IgD-negative memory B cell (primary cell): ENCODE data around the gene PTPRH. TPM values are rescaled to one million over a fixed set of nuclear protein-coding genes. Genes with fewer than 3 reads are reported as not detected.

ENCODE experiments used
- H3K27ac Mint-ChIP-seq, 3 donors: one replicate each; pipeline ENCODE4 v1.8.0; 2020 to 2022; ENCODE audit warnings: mild to moderate bottlenecking in 3 of 3, mixed read lengths in 3 of 3, moderate library complexity in 1 of 3
- H3K27me3 Mint-ChIP-seq: one replicate; pipeline ENCODE4 v1.8.0; 2021; ENCODE audit warnings: mixed read lengths
- H3K36me3 Mint-ChIP-seq: one replicate; pipeline ENCODE4 v1.8.0; 2020; ENCODE audit warnings: mild to moderate bottlenecking, mixed read lengths
- H3K4me1 Mint-ChIP-seq, 3 donors: one replicate each; pipeline ENCODE4 v1.8.0; 2020 to 2022; ENCODE audit warnings: mixed read lengths in 3 of 3, mild to moderate bottlenecking in 1 of 3
- H3K4me3 Mint-ChIP-seq, 4 donors: one replicate each; pipeline ENCODE4 v1.8.0; 2020 to 2022; ENCODE audit warnings: mild to moderate bottlenecking in 4 of 4, mixed read lengths in 4 of 4, moderate library complexity in 3 of 4
- H3K9me3 Mint-ChIP-seq, 3 donors: one replicate each; pipeline ENCODE4 v1.8.0; 2020 to 2021; ENCODE audit warnings: mixed read lengths in 3 of 3, mild to moderate bottlenecking in 1 of 3
- polyA plus RNA-seq: library from polyadenylated mRNA; unstranded; fragments of 300-500 nt; fragmentation: Illumina TruSeq; gene quantifications from one replicate; pipeline ENCODE4 v1.2.3, GENCODE V29; 2021

The PTPRH gene
- polyA plus RNA-seq, 1 donor from 2014 or later: not detected

GRCh38 chr19:55132453-55133129 is 76.7 kb downstream of the PTPRH start:
- Mint-ChIP-seq H3K9me3 (no peaks in the 10 kb centered on the region), H3K27ac (no peak overlapping the region), H3K27me3 (peaks cover 33% of the 10 kb centered on the region), H3K4me1 (peaks cover 2 to 9% (median 4%) of the 10 kb centered on the region in 3 donors), H3K4me3 (peak overlapping the region in 1 of 4 donors; percentile 37), H3K36me3 (no peaks in the 10 kb centered on the region)

DNA sequence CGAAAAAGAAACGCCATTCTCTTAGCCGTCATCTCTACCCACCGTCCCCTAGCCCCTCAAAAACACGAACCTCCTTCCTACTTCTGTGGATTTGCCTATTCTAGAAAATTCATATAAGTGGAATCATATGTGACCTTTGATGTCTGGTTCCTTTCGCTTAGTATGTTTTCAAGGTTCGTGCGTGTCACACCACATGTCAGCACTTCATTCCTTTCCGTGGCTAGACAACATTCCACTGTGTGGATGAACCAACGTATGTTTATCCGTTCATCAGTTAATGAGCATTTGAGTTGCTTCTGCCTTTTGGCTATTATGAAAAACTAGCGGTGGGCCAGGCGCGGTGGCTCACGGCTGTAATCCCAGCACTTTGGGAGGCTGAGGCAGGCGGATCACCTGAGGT is 77.9 kb downstream of the PTPRH start:
- no peak overlapping the region for H3K27ac Mint-ChIP-seq
- H3K4me1 Mint-ChIP-seq: peaks cover 2 to 9% (median 4%) of the 10 kb centered on the region in 3 donors
- H3K4me3 Mint-ChIP-seq: no peak overlapping the region
- peaks cover 31% of the 10 kb centered on the region for H3K27me3 Mint-ChIP-seq
- no peaks in the 10 kb centered on the region for H3K9me3 Mint-ChIP-seq
- no peaks in the 10 kb centered on the region for H3K36me3 Mint-ChIP-seq

Other genes starting within 250 kb of the PTPRH start
- gene NLRP2, start 243.1 kb downstream of the PTPRH start, polyA plus RNA-seq: 6.7 TPM
- 0.55 TPM for gene GP6, start 171.2 kb downstream of the PTPRH start, polyA plus RNA-seq
- gene RDH13, start 146.4 kb downstream of the PTPRH start, polyA plus RNA-seq: 18.7 TPM
- gene EPS8L1, start 133.6 kb downstream of the PTPRH start, polyA plus RNA-seq: 0.93 TPM
- 7.4 TPM for gene PPP1R12C, start 91.9 kb downstream of the PTPRH start, polyA plus RNA-seq
- not detected for gene TNNT1, start 60.3 kb downstream of the PTPRH start, polyA plus RNA-seq
- gene TNNI3, start 51.8 kb downstream of the PTPRH start, polyA plus RNA-seq: not detected
- gene DNAAF3, start 42.9 kb downstream of the PTPRH start, polyA plus RNA-seq: not detected
- gene SYT5, start 29.2 kb downstream of the PTPRH start, polyA plus RNA-seq: 0.43 TPM
- gene TMEM86B, start 19.3 kb upstream of the PTPRH start, polyA plus RNA-seq: 1.4 TPM
- 47.0 TPM for gene PPP6R1, start 49.5 kb upstream of the PTPRH start, polyA plus RNA-seq
- 34.1 TPM for gene HSPBP1, start 70.6 kb upstream of the PTPRH start, polyA plus RNA-seq
- 0.34 TPM for gene BRSK1, start 74.5 kb upstream of the PTPRH start, polyA plus RNA-seq
- not detected for gene TMEM150B, start 115.8 kb upstream of the PTPRH start, polyA plus RNA-seq
- 2.3 TPM for gene KMT5C, start 130.4 kb upstream of the PTPRH start, polyA plus RNA-seq
- not detected for gene COX6B2, start 145.2 kb upstream of the PTPRH start, polyA plus RNA-seq
- gene GARIN5B, start 153.8 kb upstream of the PTPRH start, polyA plus RNA-seq: not detected
- not detected for gene IL11, start 161.0 kb upstream of the PTPRH start, polyA plus RNA-seq
- gene TMEM190, start 167.3 kb upstream of the PTPRH start, polyA plus RNA-seq: not detected
- 1.1 TPM for gene TMEM238, start 174.8 kb upstream of the PTPRH start, polyA plus RNA-seq
- gene RPL28, start 176.4 kb upstream of the PTPRH start, polyA plus RNA-seq: 825 TPM
- gene UBE2S, start 198.3 kb upstream of the PTPRH start, polyA plus RNA-seq: 37.6 TPM
- gene SHISA7, start 233.8 kb upstream of the PTPRH start, polyA plus RNA-seq: not detected